Large intestine (tissue), 3 donors: ENCODE measurements around the gene NFIX. TPM values are rescaled to one million over a fixed set of nuclear protein-coding genes. Genes with fewer than 3 reads are reported as not detected.

ENCODE experiments used
- DNase-seq, 2 donors: peaks; one replicate each; pipeline versions ENCODE4 v3.0.0 to v3.0.0-alpha.2; 2013
- H3K27ac ChIP-seq: one replicate; pipeline ENCODE4 v1.5.1; 2013; ENCODE audit warnings: low read length
- H3K27me3 ChIP-seq: 2 replicates; pipeline ENCODE4 v1.6.1; 2013; ENCODE audit warnings: low read length; ENCODE audit not compliant: control insufficient read depth, insufficient read depth
- H3K36me3 ChIP-seq: 2 replicates; pipeline ENCODE4 v1.6.1; 2013; ENCODE audit warnings: low read length; ENCODE audit not compliant: control insufficient read depth, insufficient read depth
- H3K4me1 ChIP-seq: one replicate; pipeline ENCODE4 v1.6.1; 2013; ENCODE audit warnings: low read length; ENCODE audit not compliant: control insufficient read depth, insufficient read depth
- H3K4me3 ChIP-seq: one replicate; pipeline ENCODE4 v1.5.1; 2013; ENCODE audit warnings: low read length
- H3K9me3 ChIP-seq: one replicate; pipeline ENCODE4 v1.6.1; 2013; ENCODE audit warnings: mild to moderate bottlenecking, low read depth, low read length, moderate library complexity; ENCODE audit not compliant: control insufficient read depth
- WGBS: methylation state at CpG from one replicate; pipeline ENCODE4 v1.1.5; 2013; ENCODE audit warnings: low lambda C conversion rate; ENCODE audit not compliant: insufficient coverage; 5-methylcytosine and 5-hydroxymethylcytosine counted together
- polyA plus RNA-seq: library from polyadenylated mRNA; unstranded; fragments of 120-200 nt; gene quantifications from one replicate; pipeline ENCODE4 v1.2.1, GENCODE V29; 2013

The NFIX gene
- polyA plus RNA-seq, 1 donor: 20.2 TPM

DNA sequence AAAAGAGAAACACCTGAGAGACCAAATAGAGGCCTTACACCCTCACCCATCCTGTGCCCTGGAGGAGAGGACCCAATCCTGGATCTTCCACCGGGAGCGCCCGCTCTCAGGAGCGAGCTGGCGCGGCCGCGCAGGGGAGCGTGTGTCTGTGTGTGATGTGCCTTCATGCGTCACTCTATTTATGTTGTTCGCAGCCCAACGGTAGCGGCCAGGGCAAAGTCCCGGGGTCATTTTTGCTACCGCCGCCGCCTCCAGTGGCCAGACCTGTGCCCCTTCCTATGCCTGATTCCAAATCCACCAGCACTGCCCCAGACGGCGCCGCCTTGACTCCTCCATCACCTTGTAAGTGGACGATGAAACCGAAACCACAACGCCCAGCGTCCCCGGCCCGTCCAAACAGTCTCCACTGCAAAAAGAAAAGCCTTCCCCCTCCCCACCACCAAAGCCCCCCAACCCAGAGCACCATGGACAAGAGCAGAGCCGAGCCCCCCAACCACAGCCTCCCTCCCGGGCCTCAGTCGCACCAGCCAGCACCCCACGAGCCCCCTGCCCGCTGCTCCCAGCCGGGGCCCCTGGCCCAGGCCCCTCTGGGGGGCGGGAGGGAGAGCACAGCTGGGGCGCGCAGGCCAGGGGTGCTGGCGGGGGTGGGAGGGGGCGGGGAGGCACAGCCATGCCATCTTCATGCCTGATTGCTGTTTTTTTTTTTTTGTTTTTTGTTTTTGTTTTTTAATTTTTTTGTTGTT is 92.7 kb downstream of the NFIX start:
- H3K4me1 ChIP-seq: peaks cover 6% of the 10 kb centered on the region
- no CpG with 5 or more reads among the region's 37 CpGs for WGBS
- H3K4me3 ChIP-seq: peak overlapping the region; percentile 32
- H3K27ac ChIP-seq: no peak overlapping the region
- peaks cover 47% of the 10 kb centered on the region for H3K27me3 ChIP-seq
- no peaks in the 10 kb centered on the region for H3K9me3 ChIP-seq
- peak in 1 of 2 donors; percentile 34 for DNase-seq
- no peaks in the 10 kb centered on the region for H3K36me3 ChIP-seq

DNA sequence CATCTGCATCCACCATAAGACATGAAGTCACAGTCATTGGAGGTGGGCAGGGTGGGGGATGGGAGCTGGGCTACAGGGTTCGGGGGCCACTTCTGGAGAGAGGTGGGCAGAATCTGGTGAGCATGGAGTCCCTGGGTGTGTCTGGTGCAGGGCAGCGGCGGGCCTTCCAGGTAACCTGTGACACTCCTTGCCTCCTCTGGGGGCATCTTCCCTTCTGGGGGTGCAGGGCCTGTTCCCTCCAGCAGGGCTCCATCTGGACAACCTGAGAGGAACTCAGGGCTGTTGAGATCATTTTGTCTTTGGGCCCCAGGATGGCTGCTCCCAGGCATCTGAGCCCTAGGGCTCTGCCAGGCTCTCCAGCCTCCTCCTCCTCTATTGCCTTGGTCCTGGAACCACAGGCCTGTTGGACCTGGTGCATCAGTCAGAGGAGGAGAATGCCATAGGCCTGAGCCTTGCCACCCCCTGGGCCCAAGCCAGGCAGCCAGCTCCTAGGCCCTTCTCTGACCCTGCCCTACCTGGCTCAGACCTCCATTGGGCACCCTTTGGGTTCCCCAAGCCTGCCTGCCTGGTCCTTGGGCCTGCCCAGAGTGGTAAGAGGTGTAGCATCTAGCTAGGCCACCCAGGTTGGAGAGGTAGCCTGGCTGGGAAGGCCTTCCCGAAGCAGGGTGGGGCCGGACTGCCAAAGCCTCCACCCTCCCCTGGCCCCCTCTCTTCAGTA is 94.0 kb downstream of the NFIX start:
- no CpG with 5 or more reads among the region's 5 CpGs for WGBS
- no peaks in the 10 kb centered on the region for H3K9me3 ChIP-seq
- DNase-seq: no peak
- peaks cover 13% of the 10 kb centered on the region for H3K4me1 ChIP-seq
- H3K27ac ChIP-seq: no peak overlapping the region
- no peak overlapping the region for H3K4me3 ChIP-seq
- no peaks in the 10 kb centered on the region for H3K36me3 ChIP-seq
- H3K27me3 ChIP-seq: peaks cover 51% of the 10 kb centered on the region

DNA sequence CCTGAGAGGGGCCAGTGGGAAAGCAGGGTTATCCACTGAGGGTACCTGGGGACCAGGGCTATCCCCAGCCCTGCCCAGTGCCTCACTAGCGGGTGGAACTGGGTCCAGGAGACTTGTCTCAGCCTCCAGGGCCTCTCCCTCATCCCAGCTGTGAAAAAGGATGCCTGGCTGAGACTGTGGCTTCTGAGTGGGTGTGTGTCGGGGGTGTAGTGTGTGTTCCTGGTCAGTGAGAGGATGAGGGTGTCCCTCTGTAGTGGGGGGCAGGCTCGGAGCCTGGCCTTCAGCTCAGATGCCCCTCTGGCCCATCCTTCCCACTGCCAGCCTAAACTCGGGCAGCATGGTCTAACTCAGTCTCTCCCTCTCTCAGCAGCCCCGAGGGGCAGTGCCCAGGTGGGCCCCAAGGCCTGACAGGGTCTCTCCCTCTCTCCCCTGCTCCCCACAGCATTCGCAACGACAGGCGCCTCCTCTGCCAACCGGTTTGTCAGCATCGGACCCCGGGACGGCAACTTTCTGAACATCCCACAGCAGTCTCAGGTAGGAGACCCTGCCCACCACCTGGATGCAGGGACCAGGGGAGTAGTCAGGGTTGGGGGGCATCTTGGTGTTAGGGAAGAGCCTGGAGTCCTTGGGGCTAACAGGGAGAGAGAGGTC is 94.7 kb downstream of the NFIX start:
- no CpG with 5 or more reads among the region's 12 CpGs for WGBS
- Histone ChIP-seq H3K27me3 (peaks cover 57% of the 10 kb centered on the region), H3K4me3 (no peak overlapping the region), H3K4me1 (peaks cover 14% of the 10 kb centered on the region), H3K9me3 (no peaks in the 10 kb centered on the region), H3K27ac (no peak overlapping the region), H3K36me3 (no peaks in the 10 kb centered on the region)
- DNase-seq: no peak

DNA sequence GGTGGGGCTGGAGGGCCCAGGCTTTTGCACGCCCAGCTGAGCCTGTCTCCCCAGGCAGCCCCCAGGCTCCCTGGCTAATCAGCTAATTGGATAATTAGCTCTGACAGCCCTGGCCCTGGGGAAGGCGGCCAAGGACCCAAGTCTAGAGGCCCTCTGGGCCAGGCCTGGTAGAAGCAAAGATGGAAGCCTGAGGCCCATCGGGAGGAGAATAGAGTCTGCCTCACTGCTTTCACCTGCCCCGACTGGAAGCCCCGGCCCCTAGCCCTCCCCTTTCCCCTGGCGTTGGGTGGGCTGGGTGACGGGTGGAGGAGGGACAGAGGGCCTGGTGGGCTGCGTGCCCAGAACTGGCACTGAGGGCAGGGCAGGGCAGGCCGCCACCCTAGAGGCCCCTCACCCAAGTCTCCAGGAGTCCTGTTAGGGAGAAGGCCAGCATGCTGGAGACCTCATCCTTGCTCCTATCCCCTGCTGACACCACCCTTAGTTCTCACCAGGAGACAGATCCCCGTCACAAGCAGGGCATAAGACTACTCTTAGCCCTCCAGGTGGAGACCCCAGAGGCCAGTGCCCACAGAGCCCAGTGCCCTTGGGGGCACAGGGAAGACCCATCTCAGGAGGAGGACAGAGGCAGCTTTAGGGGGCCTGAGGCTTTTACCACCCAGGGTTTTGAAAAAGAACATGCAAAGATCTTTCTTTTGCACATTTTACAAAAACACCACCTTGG is 95.4 kb downstream of the NFIX start:
- no CpG with 5 or more reads among the region's 10 CpGs for WGBS
- Histone ChIP-seq H3K27me3 (peaks cover 57% of the 10 kb centered on the region), H3K4me3 (no peak overlapping the region), H3K27ac (peak overlapping the region; percentile 24), H3K9me3 (peaks cover 4% of the 10 kb centered on the region), H3K4me1 (peaks cover 19% of the 10 kb centered on the region), H3K36me3 (peaks cover 4% of the 10 kb centered on the region)
- no peak for DNase-seq

DNA sequence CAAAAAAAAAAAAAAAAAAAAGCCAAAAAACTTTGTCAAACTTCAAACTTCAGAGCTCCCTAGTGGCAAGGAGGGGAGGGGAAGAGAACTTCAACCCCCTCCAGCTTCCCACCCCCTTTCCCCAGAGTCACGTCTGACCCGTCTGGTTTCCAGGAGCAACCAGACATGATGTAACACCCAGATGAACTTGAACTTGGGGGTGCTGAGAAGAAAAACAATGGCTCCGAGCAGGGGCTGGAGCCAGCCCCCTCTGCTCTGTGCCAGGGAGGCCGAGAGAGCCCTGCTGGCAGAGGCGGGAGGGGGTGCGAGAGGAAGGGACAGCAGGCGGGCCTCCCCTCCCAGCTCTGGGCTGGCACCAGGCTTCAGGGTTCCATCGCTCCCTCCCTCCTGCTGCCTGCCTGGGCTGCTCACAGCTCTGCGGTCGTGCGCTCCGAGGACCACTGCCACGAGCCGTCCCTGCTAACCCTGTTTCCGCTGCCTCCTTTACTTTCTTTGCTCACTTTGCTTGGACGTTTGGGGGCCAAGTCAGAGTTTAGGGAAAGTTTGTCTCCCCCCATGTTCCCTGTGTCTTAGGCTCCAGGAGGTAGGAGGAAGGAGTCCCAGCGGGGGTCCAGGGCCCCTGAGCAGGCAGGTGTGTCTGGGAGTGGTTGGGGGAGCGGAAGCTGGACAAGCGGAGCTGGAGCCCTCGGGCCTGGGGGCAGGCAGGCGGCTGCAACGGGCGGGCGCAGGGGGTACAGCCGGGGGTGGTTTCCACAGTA is 96.3 kb downstream of the NFIX start:
- Histone ChIP-seq H3K27me3 (peaks cover 57% of the 10 kb centered on the region), H3K27ac (peak overlapping the region; percentile 44), H3K4me3 (no peak overlapping the region), H3K9me3 (peaks cover 9% of the 10 kb centered on the region), H3K4me1 (peaks cover 25% of the 10 kb centered on the region), H3K36me3 (peaks cover 4% of the 10 kb centered on the region)
- WGBS: no CpG with 5 or more reads among the region's 25 CpGs
- DNase-seq: peak; percentile 62 to 75

DNA sequence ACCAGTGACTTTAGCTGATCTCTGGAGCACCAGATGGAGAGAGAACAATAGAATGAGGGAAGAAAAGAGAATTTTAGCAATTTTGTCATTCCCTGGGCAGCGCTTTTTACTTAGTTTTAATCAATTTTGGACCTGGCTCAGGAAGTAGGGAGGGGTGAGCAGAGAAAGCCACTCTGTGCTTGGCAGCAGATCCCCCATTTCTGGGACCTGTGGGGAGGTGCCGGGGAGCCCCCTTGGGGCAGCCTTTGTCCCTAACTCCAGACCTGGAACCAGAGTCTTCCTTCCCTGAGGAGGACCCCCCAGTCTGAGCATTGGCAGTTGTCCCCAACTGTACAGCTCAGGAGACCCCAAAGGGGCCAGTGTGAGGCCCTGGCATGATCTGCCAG is 96.9 kb downstream of the NFIX start:
- H3K4me3 ChIP-seq: no peak overlapping the region
- peaks cover 57% of the 10 kb centered on the region for H3K27me3 ChIP-seq
- peaks cover 9% of the 10 kb centered on the region for H3K9me3 ChIP-seq
- H3K4me1 ChIP-seq: peaks cover 25% of the 10 kb centered on the region
- WGBS: no CpG with 5 or more reads among the region's 2 CpGs
- DNase-seq: no peak
- H3K36me3 ChIP-seq: peaks cover 4% of the 10 kb centered on the region
- peak overlapping the region; percentile 44 for H3K27ac ChIP-seq

DNA sequence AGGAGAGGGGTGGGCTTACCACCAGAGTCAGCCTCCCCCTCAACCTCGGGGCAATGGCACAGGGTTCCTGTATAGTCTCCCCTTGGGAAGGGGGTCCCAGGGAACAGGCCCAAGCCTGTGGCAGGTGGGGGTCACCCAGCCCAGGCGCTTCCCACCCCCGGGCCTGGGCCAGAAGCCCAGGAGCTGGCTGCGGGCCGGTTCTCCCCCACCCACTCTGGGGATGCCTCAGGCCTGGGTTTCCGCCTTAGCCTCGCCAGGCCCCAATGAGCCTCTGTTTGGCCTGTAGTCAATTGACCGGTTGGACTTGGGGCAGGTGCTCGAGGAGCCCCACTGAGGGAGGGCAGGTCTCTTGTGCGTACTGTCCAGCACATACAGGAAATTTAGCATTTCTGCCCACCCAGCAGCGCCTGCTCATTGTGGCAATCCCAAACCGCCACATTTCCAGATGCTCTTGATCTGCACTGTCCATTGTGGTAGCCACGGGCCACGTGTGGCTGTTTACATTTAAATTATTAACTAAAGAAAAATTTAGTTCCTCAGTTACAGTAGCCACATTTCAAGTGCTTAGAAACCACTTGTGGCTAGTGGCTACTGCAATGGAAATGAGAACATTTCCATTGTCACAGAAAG is 97.4 kb downstream of the NFIX start:
- Histone ChIP-seq H3K36me3 (peaks cover 4% of the 10 kb centered on the region), H3K4me1 (peaks cover 27% of the 10 kb centered on the region), H3K4me3 (no peak overlapping the region), H3K9me3 (peaks cover 9% of the 10 kb centered on the region), H3K27me3 (peaks cover 58% of the 10 kb centered on the region), H3K27ac (peak overlapping the region; percentile 44)
- DNase-seq: no peak
- no CpG with 5 or more reads among the region's 14 CpGs for WGBS

DNA sequence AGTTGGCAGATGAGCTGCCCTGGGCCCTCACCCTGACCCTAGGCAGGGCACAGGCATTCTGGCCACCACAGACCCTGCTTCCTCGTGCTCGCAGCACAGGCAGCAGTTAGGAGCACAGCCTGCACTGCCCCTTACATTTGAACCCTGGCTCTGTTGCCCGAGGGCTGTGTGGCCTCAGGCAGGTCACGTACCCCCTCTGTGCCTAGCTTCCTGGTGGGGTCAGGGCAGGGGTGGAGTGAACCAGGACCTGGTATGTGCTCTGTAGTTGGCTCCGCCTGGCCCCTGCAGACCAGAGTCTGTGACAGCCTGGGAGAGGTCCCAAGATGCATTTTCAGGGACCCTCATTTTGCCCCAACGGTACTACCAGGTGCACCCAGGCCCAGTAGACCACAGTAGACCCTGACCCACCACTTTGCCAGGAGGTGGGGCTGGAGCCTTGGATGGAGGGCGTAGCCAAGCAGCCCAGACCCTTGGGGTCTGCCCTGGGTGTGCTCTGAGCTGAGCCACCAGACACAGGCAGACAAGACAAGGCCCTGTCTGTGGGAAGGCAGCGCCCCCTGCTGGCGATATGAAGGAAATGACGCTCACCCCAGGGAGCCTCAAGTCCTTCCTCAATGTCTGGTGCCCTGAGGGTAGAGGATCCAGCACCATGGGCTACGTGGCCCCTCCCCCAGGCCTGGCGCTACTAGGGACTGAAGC is 98.3 kb downstream of the NFIX start:
- Histone ChIP-seq H3K36me3 (peaks cover 4% of the 10 kb centered on the region), H3K4me1 (peaks cover 30% of the 10 kb centered on the region), H3K27me3 (peaks cover 64% of the 10 kb centered on the region), H3K4me3 (no peak overlapping the region), H3K9me3 (peaks cover 9% of the 10 kb centered on the region), H3K27ac (no peak overlapping the region)
- no CpG with 5 or more reads among the region's 12 CpGs for WGBS
- DNase-seq: peak; percentile 70 to 84

DNA sequence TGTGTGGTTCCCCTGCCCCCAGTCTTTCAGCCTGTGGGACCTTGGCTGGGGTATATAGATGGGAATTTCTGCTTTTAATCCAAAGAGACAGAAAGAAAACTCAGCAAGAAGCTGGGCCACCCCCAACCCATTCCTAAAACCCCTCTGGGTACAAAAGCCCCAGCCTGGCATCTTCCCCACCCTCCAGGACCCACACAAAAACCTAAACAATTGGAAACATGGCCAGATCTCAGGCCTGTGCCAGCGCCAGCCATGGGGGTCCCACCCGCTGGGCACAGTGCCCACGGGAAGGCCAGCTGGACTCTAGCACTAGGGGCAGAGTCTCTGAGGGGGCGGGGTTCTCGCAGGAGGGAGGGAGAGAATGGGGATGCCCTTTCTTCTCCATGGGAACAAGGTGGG is 98.8 kb downstream of the NFIX start:
- H3K4me3 ChIP-seq: no peak overlapping the region
- no peak overlapping the region for H3K27ac ChIP-seq
- no CpG with 5 or more reads among the region's 5 CpGs for WGBS
- H3K4me1 ChIP-seq: peaks cover 35% of the 10 kb centered on the region
- DNase-seq: peak in 1 of 2 donors; percentile 38
- peaks cover 69% of the 10 kb centered on the region for H3K27me3 ChIP-seq
- H3K9me3 ChIP-seq: peaks cover 14% of the 10 kb centered on the region
- peaks cover 4% of the 10 kb centered on the region for H3K36me3 ChIP-seq
